ENCODE results near the gene HOXD13.

DNA sequence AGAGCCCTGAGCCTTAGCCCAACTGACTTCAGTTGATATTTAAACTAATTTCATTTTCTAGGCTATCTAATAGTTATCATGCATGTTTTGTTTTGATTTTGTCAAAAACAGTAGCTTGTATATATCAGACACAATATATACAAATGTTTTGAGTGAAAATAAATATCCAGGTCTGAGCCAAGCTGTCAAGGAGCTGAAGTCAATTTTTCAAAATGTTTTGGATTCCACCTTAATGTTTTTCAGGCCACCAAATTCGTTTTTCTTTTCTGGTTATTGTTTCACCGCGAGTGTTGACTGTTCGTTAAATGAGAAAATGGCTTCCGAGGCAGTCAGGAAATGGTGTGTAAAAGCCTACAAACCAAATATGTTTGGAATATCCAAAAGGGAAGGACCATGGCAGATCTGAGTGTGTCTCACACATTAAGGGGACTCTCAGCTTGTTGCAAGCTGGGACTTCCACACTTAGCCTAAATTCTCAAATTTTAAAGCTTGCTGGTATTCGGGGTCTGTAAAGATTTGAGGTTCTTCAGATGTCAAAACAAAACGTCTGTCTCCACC is 9.9 kb downstream of the HOXD13 start:
- no peak for TF ChIP-seq GABPA (IDR thresholded peaks at IDR 0.05; ENCODE audit: low read depth, low read length)
- TF ChIP-seq GABPA (CRISPR knock-in tag; IDR thresholded peaks at IDR 0.05; ENCODE audit: low read depth): no peak
- TF ChIP-seq POLR2AphosphoS5 (IDR thresholded peaks at IDR 0.05; ENCODE audit: low read depth, low read length): no peak
- no peak for TF ChIP-seq ASH2L (IDR thresholded peaks at IDR 0.05; ENCODE audit: insufficient read length, low read depth, low read length)
- no peak for TF ChIP-seq USF2 (IDR thresholded peaks at IDR 0.05; ENCODE audit: low read depth, low read length)
- TF ChIP-seq USF2 (CRISPR knock-in tag; IDR thresholded peaks at IDR 0.05; ENCODE audit: borderline replicate concordance): no peak
- TF ChIP-seq, protein P1, sequence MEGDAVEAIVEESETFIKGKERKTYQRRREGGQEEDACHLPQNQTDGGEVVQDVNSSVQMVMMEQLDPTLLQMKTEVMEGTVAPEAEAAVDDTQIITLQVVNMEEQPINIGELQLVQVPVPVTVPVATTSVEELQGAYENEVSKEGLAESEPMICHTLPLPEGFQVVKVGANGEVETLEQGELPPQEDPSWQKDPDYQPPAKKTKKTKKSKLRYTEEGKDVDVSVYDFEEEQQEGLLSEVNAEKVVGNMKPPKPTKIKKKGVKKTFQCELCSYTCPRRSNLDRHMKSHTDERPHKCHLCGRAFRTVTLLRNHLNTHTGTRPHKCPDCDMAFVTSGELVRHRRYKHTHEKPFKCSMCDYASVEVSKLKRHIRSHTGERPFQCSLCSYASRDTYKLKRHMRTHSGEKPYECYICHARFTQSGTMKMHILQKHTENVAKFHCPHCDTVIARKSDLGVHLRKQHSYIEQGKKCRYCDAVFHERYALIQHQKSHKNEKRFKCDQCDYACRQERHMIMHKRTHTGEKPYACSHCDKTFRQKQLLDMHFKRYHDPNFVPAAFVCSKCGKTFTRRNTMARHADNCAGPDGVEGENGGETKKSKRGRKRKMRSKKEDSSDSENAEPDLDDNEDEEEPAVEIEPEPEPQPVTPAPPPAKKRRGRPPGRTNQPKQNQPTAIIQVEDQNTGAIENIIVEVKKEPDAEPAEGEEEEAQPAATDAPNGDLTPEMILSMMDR (CRISPR knock-in tag; IDR thresholded peaks at IDR 0.05): no peak
- no peak for TF ChIP-seq ETS1 (CRISPR knock-in tag; IDR thresholded peaks at IDR 0.05)
- no peak for TF ChIP-seq ZNF468 (CRISPR knock-in tag; IDR thresholded peaks at IDR 0.05)
- TF ChIP-seq NR3C1 (CRISPR knock-in tag; IDR thresholded peaks at IDR 0.05): no peak
- no peak for TF ChIP-seq ZKSCAN1 (IDR thresholded peaks at IDR 0.05; ENCODE audit: low read length)

Data from HepG2 (cell line).